NCI-H460 (cell line): Measurements from ENCODE around the gene DHX8. TPM values are rescaled to one million over a fixed set of nuclear protein-coding genes. Genes with fewer than 3 reads are reported as not detected.
"Not testable (repeated sequence)": the region's sequence is repeated elsewhere in the genome, so short reads cannot be mapped to it uniquely, and the experiment has no call there.

Experiments used
- DNase-seq: peaks from one replicate; pipeline ENCODE4 v3.0.0-alpha.2; 2016; ENCODE audit warnings: low read depth; ENCODE audit errors: extremely low read depth
- total RNA-seq: library from RNA; depleted of rRNA; stranded (reverse); fragments of >200 nt; shearing (Covaris generic); gene quantifications from 2 replicates; pipeline ENCODE4 v1.2.3, GENCODE V29; 2014

DHX8 gene
- total RNA-seq, 1 experiment from 2014 or later: 54.1 TPM

- DNase-seq: not testable (repeated sequence)
Measured at GRCh38 chr17:43459878-43460277, 23.9 kb upstream of the DHX8 start.

- no peak for DNase-seq
Measured at GRCh38 chr17:43461185-43461584, 22.6 kb upstream of the DHX8 start.

- not testable (repeated sequence) for DNase-seq
Measured at GRCh38 chr17:43462569-43462968, 21.2 kb upstream of the DHX8 start.

GRCh38 chr17:43463241-43463640 is 20.5 kb upstream of the DHX8 start:
- DNase-seq: no peak

GRCh38 chr17:43464046-43464445 is 19.7 kb upstream of the DHX8 start:
- DNase-seq: no peak

- DNase-seq: no peak
Measured at GRCh38 chr17:43465049-43465448, 18.7 kb upstream of the DHX8 start.

- DNase-seq: no peak
Measured at GRCh38 chr17:43467981-43468581, 15.7 kb upstream of the DHX8 start.

- DNase-seq: no peak
Measured at GRCh38 chr17:43468691-43469139, 15.1 kb upstream of the DHX8 start.

- DNase-seq: no peak
Measured at GRCh38 chr17:43469145-43469544, 14.6 kb upstream of the DHX8 start.

GRCh38 chr17:43471585-43472160 is 12.1 kb upstream of the DHX8 start:
- DNase-seq: no peak

GRCh38 chr17:43475494-43476089 is 8.2 kb upstream of the DHX8 start:
- no peak for DNase-seq

- not testable (repeated sequence) for DNase-seq
Measured at GRCh38 chr17:43476306-43476705, 7.5 kb upstream of the DHX8 start.

GRCh38 chr17:43477832-43478634 is 5.7 kb upstream of the DHX8 start:
- DNase-seq: no peak

- DNase-seq: no peak
Measured at GRCh38 chr17:43479948-43480347, 3.8 kb upstream of the DHX8 start.

GRCh38 chr17:43482103-43483012 is 1.4 kb upstream of the DHX8 start:
- no peak for DNase-seq

GRCh38 chr17:43490621-43491020 is 6.8 kb downstream of the DHX8 start:
- no peak for DNase-seq

- not testable (repeated sequence) for DNase-seq
Measured at GRCh38 chr17:43509440-43509839, 25.7 kb downstream of the DHX8 start.

- not testable (repeated sequence) for DNase-seq
Measured at GRCh38 chr17:43511199-43511598, 27.4 kb downstream of the DHX8 start.

GRCh38 chr17:43515656-43516055 is 31.9 kb downstream of the DHX8 start:
- DNase-seq: no peak

GRCh38 chr17:43517161-43517560 is 33.4 kb downstream of the DHX8 start:
- DNase-seq: no peak
